HG03521 (cell line): ENCODE measurements around the gene ARID5B.

Experiments
- ATAC-seq: cut with Tn5 transposase; IDR thresholded peaks from one replicate; pipeline ENCODE4 v1.9.1; 2021; ENCODE audit warnings: mild to moderate bottlenecking, moderate library complexity; ENCODE audit not compliant: unreplicated experiment

ARID5B gene

DNA sequence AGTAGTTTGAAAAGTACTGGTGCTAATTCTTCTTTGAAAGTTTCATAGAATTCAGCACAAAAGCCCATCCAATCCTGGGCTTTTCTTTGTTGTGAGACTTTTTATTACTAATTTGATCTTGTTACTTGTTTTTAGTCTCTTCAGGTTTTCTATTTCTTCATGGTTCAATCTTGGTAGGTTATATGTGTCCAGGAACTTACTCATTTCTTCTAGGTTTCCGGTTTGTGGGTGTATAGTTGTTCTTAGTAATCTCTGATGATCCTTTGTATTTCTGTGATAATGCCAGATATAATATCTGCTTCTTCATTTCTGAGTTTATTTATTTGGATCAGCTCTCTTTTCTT is 219.7 kb downstream of the ARID5B start:
- ATAC-seq = no peak

DNA sequence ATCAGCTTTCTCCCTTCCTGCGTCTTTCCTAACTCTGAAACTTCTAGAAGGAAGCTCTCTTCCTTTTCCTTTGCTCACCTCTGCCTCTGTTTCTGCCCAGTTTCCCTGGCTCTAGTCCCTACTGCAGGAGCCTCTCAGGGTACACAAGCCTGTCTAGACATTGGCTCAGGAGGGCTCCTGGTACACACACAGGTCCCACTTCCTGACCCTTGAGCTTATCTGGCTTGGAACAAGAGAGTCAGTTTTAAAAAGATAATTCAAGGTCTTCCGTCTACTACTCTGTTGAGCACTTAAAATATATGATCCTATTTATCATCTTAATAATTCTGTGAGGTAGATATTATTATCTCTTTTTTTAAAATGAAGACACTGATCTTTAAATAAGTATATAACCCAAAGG is 226.5 kb downstream of the ARID5B start:
- no peak for ATAC-seq

DNA sequence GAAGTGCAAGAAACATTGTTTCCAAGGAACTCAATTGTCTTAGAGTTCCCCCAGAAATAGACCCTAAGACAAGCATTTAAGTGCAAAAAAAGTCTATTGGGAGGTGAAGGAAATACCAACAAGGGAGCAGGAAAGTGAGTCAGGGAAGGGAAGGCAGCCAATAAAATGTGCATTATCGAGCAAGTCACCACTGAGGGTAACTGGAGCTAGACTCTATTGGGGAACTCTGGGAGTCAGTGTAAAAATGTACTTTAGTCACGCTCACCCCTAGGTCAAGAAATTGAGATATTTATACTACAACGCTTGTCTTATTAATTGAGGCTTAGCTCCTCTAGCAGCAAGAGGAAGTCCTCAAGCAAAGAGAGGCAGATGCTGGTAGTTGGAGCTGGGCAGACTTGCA is 229.4 kb downstream of the ARID5B start:
- no peak for ATAC-seq

DNA sequence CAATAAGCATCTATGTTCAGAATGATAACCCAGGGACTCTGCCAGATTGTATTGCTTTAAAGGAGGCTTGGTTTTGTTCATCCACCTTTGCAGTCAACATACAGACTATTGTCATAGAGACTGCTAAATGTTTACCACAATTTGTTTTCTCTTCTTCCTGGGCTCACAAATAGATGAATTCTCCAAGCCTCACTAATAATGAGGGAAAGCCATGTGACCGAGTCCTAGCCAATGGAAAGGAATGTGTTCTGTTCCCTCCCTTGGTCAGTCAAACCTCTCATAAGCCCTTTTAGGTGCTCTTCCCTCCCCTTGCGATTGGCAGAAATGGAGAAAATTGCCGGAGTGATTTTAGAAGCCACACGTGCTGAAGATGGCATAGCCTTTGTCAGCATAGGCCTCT is 230.2 kb downstream of the ARID5B start:
- no peak for ATAC-seq

DNA sequence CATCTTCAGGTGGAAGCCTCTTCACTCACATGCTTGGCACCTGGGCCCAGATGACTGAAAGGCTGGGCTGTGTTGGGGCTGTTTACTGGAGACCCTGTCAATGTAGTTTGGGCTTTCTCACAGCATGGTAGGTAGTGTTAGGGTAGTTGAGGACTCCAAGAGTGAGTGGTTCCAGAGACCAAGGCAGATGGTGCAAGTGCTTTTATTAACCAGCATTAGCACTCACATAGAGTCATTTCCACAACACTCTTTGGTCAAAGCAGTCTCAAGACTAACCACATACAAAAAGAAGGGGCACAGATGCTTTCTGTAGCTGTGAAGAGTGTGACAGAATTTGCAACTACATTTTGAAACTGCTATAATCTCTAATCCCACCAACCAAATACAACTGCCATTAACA is 232.1 kb downstream of the ARID5B start:
- peak; percentile 96 for ATAC-seq

DNA sequence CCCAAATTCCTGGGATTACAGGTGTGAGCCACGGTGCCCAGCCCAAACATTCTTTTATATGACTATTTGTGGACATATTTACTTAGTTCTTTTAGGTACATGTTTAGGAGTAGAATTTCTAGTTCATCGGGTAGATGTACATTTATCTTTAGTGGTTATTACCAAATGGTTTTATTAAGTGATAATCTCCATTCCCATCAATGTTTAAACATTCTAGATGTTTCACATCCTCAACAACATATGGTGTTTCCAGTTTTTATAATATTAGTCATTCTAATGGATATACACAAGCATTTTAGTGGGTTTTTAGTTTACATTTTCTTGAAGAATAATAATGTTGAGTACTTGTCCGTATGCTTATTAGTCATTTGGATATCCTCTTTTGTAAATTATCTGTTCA is 235.4 kb downstream of the ARID5B start:
- ATAC-seq = no peak
